Activated T-cell treated with anti-CD3 and anti-CD28 coated beads for 48 hours (primary cell): ENCODE data around the gene GTF3C5.
"Not testable (repeated sequence)": the region's sequence is repeated elsewhere in the genome, so short reads cannot be mapped to it uniquely, and the experiment has no call there.

Experiments used
- DNase-seq: peaks from one replicate; pipeline ENCODE4 v3.0.0-alpha.2; 2020; ENCODE audit warnings: low read depth

The GTF3C5 gene

DNA sequence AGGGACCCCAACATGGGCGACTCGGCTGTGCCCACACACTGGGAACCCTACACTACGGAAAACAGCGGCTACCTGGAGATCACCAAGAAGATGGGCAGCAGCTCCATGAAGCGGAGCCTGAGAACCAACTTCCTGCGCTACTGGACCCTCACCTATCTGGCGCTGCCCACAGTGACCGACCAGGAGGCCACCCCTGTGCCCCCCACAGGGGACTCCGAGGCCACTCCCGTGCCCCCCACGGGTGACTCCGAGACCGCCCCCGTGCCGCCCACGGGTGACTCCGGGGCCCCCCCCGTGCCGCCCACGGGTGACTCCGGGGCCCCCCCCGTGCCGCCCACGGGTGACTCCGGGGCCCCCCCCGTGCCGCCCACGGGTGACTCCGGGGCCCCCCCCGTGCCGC, 40.2 kb downstream of the GTF3C5 start:
- not testable (repeated sequence) for DNase-seq

DNA sequence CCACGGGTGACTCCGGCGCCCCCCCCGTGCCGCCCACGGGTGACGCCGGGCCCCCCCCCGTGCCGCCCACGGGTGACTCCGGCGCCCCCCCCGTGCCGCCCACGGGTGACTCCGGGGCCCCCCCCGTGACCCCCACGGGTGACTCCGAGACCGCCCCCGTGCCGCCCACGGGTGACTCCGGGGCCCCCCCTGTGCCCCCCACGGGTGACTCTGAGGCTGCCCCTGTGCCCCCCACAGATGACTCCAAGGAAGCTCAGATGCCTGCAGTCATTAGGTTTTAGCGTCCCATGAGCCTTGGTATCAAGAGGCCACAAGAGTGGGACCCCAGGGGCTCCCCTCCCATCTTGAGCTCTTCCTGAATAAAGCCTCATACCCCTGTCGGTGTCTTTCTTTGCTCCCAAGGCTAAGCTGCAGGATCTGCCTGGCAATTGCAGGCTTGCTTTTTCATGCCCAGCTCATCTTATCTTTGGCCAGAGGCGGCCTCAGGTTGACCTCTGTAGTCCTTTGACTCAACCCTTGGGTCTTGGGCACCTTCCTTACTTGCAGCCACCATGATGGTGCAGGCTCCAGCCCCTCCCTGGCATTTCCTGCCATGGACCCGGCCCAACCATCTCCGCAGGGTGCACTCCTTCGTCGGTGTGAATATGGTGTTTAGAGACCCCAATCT, 40.8 kb downstream of the GTF3C5 start:
- no peak for DNase-seq

GRCh38 chr9:133072210-133072609, 41.4 kb downstream of the GTF3C5 start:
- not testable (repeated sequence) for DNase-seq

- no peak for DNase-seq
These were observed 42.6 kb downstream of the GTF3C5 start for GRCh38 chr9:133073086-133074014.

DNA sequence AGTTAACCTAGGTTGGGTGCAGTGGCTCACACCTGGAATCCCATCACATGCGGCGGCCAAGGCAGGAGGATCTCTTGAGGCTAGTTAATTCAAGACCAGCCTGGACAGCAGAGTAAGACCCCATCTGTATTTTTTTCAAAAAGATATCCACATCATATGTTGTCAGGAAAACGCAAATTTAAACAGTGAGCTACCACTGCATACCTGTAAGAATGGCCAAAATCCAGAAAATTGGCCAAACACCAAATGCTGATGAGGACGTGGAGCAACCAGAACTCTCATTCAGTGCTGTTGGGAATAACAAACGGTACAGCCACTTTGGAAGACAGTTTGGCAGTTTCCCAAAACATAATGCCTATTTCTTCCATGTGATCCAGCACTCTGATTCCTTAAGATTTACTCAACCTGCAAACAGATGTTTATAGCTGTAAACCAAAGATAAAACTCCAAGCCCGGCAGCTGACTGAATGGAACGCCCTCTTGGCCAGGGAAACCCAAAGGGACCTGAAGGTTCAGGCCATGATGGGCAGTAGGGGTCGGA, 43.4 kb downstream of the GTF3C5 start:
- no peak for DNase-seq

DNA sequence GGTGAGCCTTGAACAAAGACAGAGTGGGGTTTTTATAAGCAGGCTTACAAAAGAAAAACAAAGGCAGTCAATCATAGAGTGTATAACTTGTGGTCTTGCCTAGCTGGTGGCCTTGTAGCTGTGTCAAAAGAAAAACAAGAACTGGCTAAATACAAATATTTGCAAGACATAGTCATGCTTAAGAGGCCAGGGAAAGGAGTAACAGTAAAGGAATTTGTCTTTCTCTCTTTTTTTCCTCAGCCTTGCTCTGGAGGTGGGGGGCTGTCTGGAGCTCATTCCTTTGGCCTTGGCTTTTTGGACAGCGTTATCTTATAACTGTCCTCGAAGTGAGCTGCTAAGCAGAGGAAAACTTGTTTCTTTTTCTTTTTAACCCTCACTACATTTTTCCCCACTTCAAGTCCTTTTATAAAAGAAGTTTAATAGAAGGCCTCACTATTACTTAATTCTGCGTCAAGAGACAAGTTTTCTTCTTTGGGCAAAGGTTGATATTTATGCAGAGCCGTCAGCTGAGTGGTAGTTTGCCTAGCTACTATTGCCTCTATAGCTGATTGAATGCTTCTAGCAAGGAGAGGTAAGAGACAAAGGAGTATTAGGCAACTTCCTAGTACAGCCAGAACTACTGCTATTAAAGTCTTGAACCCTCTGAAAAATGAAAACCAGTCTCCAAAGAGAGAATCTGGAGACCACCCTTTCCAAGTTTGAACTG, 45.3 kb downstream of the GTF3C5 start:
- no peak for DNase-seq

GRCh38 chr9:133076691-133077090, 45.9 kb downstream of the GTF3C5 start:
- no peak for DNase-seq

DNA sequence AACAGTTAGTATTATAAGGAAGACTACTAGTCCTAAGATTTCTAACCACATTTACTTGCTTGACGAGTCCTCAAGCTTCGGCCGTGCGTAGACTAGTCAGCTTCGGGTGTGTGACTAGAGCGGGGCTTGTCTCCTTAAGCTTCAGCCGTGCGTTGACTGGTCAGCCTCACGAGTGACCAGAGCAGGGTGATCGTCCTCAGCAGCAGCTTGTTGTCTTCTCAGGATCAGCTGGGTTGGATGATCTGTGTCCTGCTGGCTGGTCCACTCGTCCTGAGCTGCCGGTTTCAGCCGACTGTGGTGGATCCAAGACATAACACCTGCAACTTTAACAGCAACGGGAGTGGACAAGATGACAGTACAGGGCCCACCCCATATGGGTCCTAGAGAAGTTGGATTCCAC, 47.7 kb downstream of the GTF3C5 start:
- DNase-seq = no peak

DNA sequence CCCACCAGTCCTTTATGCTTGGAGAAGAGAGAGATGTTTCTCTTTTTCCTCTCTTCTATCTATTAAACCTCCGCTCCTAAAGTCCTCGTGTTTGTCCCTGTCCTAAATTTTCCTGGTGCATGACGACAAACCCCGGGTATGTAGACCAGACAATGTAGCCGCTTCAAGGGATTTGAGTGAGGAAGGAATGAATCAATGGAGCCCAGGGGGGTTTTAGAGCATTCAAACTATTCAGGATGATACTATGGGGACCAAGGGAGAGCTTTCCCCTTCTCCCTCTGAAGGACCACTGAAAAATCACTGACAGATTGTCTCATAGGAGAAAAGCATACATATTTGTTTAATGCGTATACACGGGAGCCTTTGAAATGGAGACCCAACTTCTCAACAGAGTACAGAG, 49.4 kb downstream of the GTF3C5 start:
- no peak for DNase-seq

DNA sequence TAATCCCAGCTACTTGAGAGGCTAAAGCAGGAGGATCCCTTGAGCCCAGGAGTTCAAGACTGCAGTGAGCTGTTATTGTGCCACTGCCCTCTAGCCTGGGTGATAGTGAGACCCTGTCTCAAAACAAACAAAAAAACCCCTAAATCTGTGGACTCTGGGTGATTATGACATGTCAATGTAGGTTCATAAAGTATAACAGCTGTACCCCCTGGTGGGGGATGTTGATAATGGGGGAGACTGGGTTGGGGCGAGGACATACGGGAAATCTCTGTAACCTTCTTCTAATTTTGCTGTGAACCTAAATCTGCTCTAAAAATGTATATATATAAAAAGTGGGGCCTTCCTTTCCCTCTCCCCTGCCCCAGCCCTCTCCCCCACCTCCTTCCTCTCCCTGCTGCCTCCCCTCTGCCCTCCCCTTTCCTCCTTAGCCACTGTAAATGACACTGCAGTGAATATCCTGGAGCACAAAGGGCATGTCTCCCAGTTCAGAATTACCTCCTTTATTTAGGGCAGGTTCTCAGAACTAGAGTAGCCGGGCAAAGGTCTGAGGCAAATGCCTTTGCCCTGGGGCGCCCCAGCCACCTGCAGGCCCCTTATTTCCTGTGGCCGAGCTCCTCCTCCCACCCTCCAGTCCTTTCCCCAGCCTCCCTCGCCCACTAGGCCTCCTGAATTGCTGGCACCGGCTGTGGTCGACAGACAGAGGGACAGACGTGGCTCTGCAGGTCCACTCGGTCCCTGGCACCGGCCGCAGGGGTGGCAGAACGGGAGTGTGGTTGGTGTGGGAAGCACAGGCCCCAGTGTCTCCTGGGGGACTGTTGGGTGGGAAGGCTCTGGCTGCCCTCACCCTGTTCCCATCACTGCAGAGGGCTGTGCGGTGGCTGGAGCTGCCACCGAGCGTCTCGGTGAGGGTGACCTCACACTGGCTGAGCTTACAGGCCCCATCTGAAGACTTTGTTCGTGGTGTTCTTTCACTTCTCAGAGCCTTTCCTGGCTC, 50.3 kb downstream of the GTF3C5 start:
- DNase-seq = not testable (repeated sequence)

- not testable (repeated sequence) for DNase-seq
These were observed 51.3 kb downstream of the GTF3C5 start for GRCh38 chr9:133081957-133082644.

- DNase-seq = not testable (repeated sequence)
These were observed 52.9 kb downstream of the GTF3C5 start for GRCh38 chr9:133083688-133084087.

- not testable (repeated sequence) for DNase-seq
These were observed 55.5 kb downstream of the GTF3C5 start for GRCh38 chr9:133086212-133086860.

- no peak for DNase-seq
These were observed 56.1 kb downstream of the GTF3C5 start for GRCh38 chr9:133086894-133087293.

GRCh38 chr9:133087429-133088145, 56.8 kb downstream of the GTF3C5 start:
- no peak for DNase-seq

DNA sequence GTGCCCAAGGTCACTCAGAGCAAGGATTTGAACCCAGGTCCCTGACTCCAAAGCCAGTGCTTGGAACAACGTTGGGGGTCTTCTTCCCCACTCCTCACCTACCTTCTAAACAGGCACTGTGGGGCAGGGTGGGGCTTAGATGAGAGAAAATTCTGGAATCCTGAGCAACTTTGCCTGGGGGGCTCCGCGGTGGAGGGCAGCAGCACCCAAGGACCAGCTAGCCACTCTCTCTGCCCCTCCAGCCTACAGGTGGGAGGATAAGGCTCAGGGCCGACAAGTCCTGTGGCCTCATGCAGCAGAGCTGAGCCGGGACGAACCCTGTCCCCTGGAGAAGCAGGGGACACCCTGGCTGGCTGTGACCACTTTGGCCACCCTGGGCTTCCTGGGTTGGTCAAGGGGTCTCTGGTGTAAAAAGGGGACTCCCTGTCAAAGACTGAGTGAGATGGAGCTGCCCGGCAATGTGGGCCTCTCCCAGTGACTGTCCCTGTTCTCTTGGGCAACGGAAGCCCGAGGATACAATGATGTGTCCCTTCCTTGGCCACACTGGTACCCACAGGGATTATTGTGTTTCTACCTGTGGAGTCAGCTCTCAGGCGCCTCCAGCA, 57.5 kb downstream of the GTF3C5 start:
- no peak for DNase-seq

GRCh38 chr9:133088756-133089155, 58.0 kb downstream of the GTF3C5 start:
- DNase-seq = no peak

DNA sequence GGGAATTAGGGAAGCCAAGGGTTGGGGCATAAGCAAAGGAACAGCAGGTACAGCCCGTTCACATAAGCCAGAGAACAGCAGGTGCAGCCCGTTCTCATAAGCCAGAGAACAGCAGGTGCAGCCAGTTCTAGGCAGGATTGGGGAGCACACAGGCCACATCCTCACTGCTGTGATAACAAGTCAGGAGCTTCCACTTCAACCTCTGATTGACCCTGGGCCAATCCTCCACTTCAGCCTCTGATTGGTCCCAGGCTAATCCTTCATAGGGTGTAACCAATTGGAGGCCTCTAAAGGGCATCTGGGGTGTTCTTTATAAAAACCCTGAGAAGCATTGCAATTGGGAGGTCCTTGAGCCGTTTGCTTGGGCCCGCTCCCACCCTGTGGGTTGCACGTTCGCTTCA, 58.5 kb downstream of the GTF3C5 start:
- DNase-seq = no peak

DNA sequence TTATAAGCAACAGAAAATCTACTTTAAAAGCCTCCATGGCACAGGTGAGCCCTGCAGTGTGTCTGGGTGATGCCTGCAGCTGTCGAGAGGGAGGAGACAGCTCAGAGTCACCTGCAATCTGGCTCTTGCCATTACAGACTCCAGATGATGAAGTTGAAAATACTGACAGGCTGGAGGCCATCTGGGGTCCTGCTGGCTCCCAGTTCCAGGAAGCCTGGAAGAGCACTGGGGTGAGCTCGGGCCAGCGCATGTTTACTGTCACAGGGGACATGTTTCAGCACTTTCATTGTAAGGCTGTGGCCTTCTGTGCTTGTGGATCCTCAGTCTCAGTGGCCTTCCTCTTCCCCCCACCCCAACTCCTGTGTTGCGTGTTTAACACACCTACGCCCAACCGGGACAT, 59.4 kb downstream of the GTF3C5 start:
- DNase-seq = no peak
